Mesendoderm (in vitro differentiated cells): Measurements from ENCODE around the gene ZNF611.
"Not testable (repeated sequence)": the region's sequence is repeated elsewhere in the genome, so short reads cannot be mapped to it uniquely, and the experiment has no call there.

Experiments
- DNase-seq: peaks from one replicate; pipeline ENCODE4 v3.0.0; 2013
- H2AK5ac ChIP-seq: 2 replicates; pipeline ENCODE4 v1.6.1; 2013; ENCODE audit warnings: low read length, inconsistent platforms
- H2BK120ac ChIP-seq: 2 replicates; pipeline ENCODE4 v1.6.1; 2013; ENCODE audit warnings: low read depth, mild to moderate bottlenecking, low read length, moderate library complexity, mixed read lengths
- H2BK15ac ChIP-seq: replicated peaks from 2 replicates; pipeline ENCODE4 v1.6.1; 2013; ENCODE audit warnings: low read depth, mild to moderate bottlenecking, moderate library complexity
- H2BK5ac ChIP-seq: 2 replicates; pipeline ENCODE4 v1.6.1; 2013; ENCODE audit warnings: low read length, inconsistent platforms
- H3K18ac ChIP-seq: 2 replicates; pipeline ENCODE4 v1.6.1; 2013; ENCODE audit warnings: mild to moderate bottlenecking, low read length, mixed read lengths
- H3K23ac ChIP-seq: one replicate; pipeline ENCODE4 v1.6.1; 2013; ENCODE audit warnings: low read length
- H3K27ac ChIP-seq: 2 replicates; pipeline ENCODE4 v1.5.1; 2013; ENCODE audit warnings: low read depth, mild to moderate bottlenecking, inconsistent platforms, low read length, moderate library complexity
- H3K27me3 ChIP-seq: 2 replicates; pipeline ENCODE4 v1.6.1; 2013; ENCODE audit warnings: low read length, control low read depth, mild to moderate bottlenecking, inconsistent platforms; ENCODE audit not compliant: insufficient read depth, poor library complexity
- H3K36me3 ChIP-seq: 2 replicates; pipeline ENCODE4 v1.6.1; 2013; ENCODE audit warnings: low read length, inconsistent platforms; ENCODE audit not compliant: control insufficient read depth, insufficient read depth
- H3K4ac ChIP-seq: one replicate; pipeline ENCODE4 v1.6.1; 2013; ENCODE audit warnings: low read depth, mild to moderate bottlenecking, low read length, moderate library complexity
- H3K4me1 ChIP-seq: 2 replicates; pipeline ENCODE4 v1.6.1; 2013; ENCODE audit warnings: low read depth, low read length, inconsistent platforms; ENCODE audit not compliant: control insufficient read depth
- H3K4me2 ChIP-seq: 2 replicates; pipeline ENCODE4 v1.6.1; 2013; ENCODE audit warnings: low read length
- H3K4me3 ChIP-seq: 2 replicates; pipeline ENCODE4 v1.5.1; 2013; ENCODE audit warnings: mild to moderate bottlenecking, low read length
- H3K56ac ChIP-seq: one replicate; pipeline ENCODE4 v1.6.1; 2013; ENCODE audit warnings: low read length
- H3K79me1 ChIP-seq: 2 replicates; pipeline ENCODE4 v1.6.1; 2013; ENCODE audit warnings: low read length, inconsistent platforms
- H3K79me2 ChIP-seq: 2 replicates; pipeline ENCODE4 v1.6.1; 2013; ENCODE audit warnings: mild to moderate bottlenecking, low read length; ENCODE audit not compliant: control insufficient read depth, insufficient read depth
- H3K9ac ChIP-seq: 2 replicates; pipeline ENCODE4 v1.6.1; 2013; ENCODE audit warnings: low read length, inconsistent platforms
- H4K5ac ChIP-seq: one replicate; pipeline ENCODE4 v1.6.1; 2013; ENCODE audit warnings: low read length
- H4K8ac ChIP-seq: one replicate; pipeline ENCODE4 v1.6.1; 2013; ENCODE audit warnings: low read depth, mild to moderate bottlenecking, control low read depth, low read length, moderate library complexity
- WGBS: extraction: QIAGEN DNeasy Blood & Tissue Kit; methylation state at CpG from one replicate; pipeline ENCODE4 v1.1.7; 2013; ENCODE audit warnings: low lambda C conversion rate, missing lambda C conversion rate; ENCODE audit not compliant: insufficient coverage; ENCODE audit errors: extremely low coverage; 5-methylcytosine and 5-hydroxymethylcytosine counted together

Gene ZNF611

GRCh38 chr19:52703917-52704316 lies 30.9 kb downstream of the ZNF611 start:
- Histone ChIP-seq H3K4me2 (no peak overlapping the region), H2AK5ac (no peak overlapping the region), H3K4me3 (no peak overlapping the region), H2BK15ac (no peak overlapping the region), H3K4ac (no peak overlapping the region), H3K56ac (no peak overlapping the region), H3K27me3 (no peaks in the 10 kb centered on the region), H3K79me1 (no peaks in the 10 kb centered on the region), H3K36me3 (peaks cover 13% of the 10 kb centered on the region), H3K79me2 (no peaks in the 10 kb centered on the region), H4K8ac (no peak overlapping the region), H3K27ac (no peak overlapping the region), H4K5ac (no peak overlapping the region), H3K23ac (no peak overlapping the region), H3K18ac (no peak overlapping the region), H3K4me1 (no peaks in the 10 kb centered on the region), H2BK5ac (no peak overlapping the region), H2BK120ac (no peak overlapping the region), H3K9ac (no peak overlapping the region)
- DNase-seq, result no peak
- no CpG with 5 or more reads among the region's 4 CpGs for WGBS

- no CpG with 5 or more reads among the region's 7 CpGs for WGBS
Measured at GRCh38 chr19:52700673-52701072, 34.2 kb downstream of the ZNF611 start.

GRCh38 chr19:52699555-52699954 lies 35.3 kb downstream of the ZNF611 start:
- H3K4ac ChIP-seq, H3K23ac ChIP-seq, H3K4me2 ChIP-seq, H3K4me1 ChIP-seq, H3K4me3 ChIP-seq, H2BK15ac ChIP-seq, H2BK5ac ChIP-seq, H2BK120ac ChIP-seq, H4K8ac ChIP-seq, H3K27ac ChIP-seq, H3K9ac ChIP-seq, H2AK5ac ChIP-seq, H3K27me3 ChIP-seq, H4K5ac ChIP-seq, H3K79me2 ChIP-seq, H3K79me1 ChIP-seq, H3K18ac ChIP-seq, H3K36me3 ChIP-seq, DNase-seq, H3K56ac ChIP-seq: not testable (repeated sequence)
- no CpG with 5 or more reads among the region's 5 CpGs for WGBS

More at GRCh38 chr19:52700673-52701072, 34.2 kb downstream of the ZNF611 start:
- H3K4ac ChIP-seq, result no peak overlapping the region
- H3K4me2 ChIP-seq, result no peak overlapping the region
- no peak overlapping the region for H3K18ac ChIP-seq
- no peak overlapping the region for H3K23ac ChIP-seq
- H2BK5ac ChIP-seq, result no peak overlapping the region
- H3K4me1 ChIP-seq, result no peaks in the 10 kb centered on the region
- no peak overlapping the region for H2BK15ac ChIP-seq
- H3K27me3 ChIP-seq, result no peaks in the 10 kb centered on the region
- no peaks in the 10 kb centered on the region for H3K79me2 ChIP-seq
- no peak overlapping the region for H3K9ac ChIP-seq
- H4K8ac ChIP-seq, result no peak overlapping the region
- no peak overlapping the region for H2AK5ac ChIP-seq
- no peak overlapping the region for H2BK120ac ChIP-seq
- no peak overlapping the region for H3K56ac ChIP-seq
- H3K27ac ChIP-seq, result no peak overlapping the region
- no peak overlapping the region for H4K5ac ChIP-seq
- no peaks in the 10 kb centered on the region for H3K79me1 ChIP-seq
- DNase-seq, result no peak
- no peak overlapping the region for H3K4me3 ChIP-seq
- peaks cover 9% of the 10 kb centered on the region for H3K36me3 ChIP-seq

- no peak overlapping the region for H2BK120ac ChIP-seq
- no peak overlapping the region for H4K5ac ChIP-seq
- no peak overlapping the region for H3K4me2 ChIP-seq
- H3K4me1 ChIP-seq, result no peaks in the 10 kb centered on the region
- H3K4me3 ChIP-seq, result no peak overlapping the region
- no peaks in the 10 kb centered on the region for H3K79me1 ChIP-seq
- no peak overlapping the region for H2BK5ac ChIP-seq
- no peak overlapping the region for H3K56ac ChIP-seq
- no peaks in the 10 kb centered on the region for H3K27me3 ChIP-seq
- no peak overlapping the region for H4K8ac ChIP-seq
- no peak overlapping the region for H3K9ac ChIP-seq
- peak; percentile 67 for DNase-seq
- no peaks in the 10 kb centered on the region for H3K36me3 ChIP-seq
- H3K23ac ChIP-seq, result no peak overlapping the region
- H3K18ac ChIP-seq, result no peak overlapping the region
- no peaks in the 10 kb centered on the region for H3K79me2 ChIP-seq
- H2AK5ac ChIP-seq, result no peak overlapping the region
- no peak overlapping the region for H3K27ac ChIP-seq
- WGBS, result no CpG with 5 or more reads among the region's 1 CpG
- no peak overlapping the region for H2BK15ac ChIP-seq
- no peak overlapping the region for H3K4ac ChIP-seq
Measured at GRCh38 chr19:52695996-52696395, 38.8 kb downstream of the ZNF611 start.

GRCh38 chr19:52694921-52695320 lies 39.9 kb downstream of the ZNF611 start:
- Histone ChIP-seq H4K8ac (no peak overlapping the region), H3K18ac (no peak overlapping the region), H3K4ac (no peak overlapping the region), H2BK120ac (no peak overlapping the region), H3K23ac (no peak overlapping the region), H3K4me2 (no peak overlapping the region), H3K9ac (no peak overlapping the region), H3K4me3 (no peak overlapping the region), H3K27me3 (no peaks in the 10 kb centered on the region), H2BK5ac (no peak overlapping the region), H3K4me1 (no peaks in the 10 kb centered on the region), H3K56ac (no peak overlapping the region), H3K36me3 (no peaks in the 10 kb centered on the region), H3K27ac (no peak overlapping the region), H2AK5ac (no peak overlapping the region), H3K79me1 (no peaks in the 10 kb centered on the region), H2BK15ac (no peak overlapping the region), H3K79me2 (no peaks in the 10 kb centered on the region), H4K5ac (no peak overlapping the region)
- WGBS, result no CpG with 5 or more reads among the region's 11 CpGs
- DNase-seq, result no peak

GRCh38 chr19:52694281-52694680 lies 40.6 kb downstream of the ZNF611 start:
- H3K27ac ChIP-seq, H3K4ac ChIP-seq, H2BK15ac ChIP-seq, H3K79me2 ChIP-seq, H2BK5ac ChIP-seq, H4K5ac ChIP-seq, H2AK5ac ChIP-seq, H3K79me1 ChIP-seq, H3K4me2 ChIP-seq, H4K8ac ChIP-seq, H3K36me3 ChIP-seq, H3K27me3 ChIP-seq, H3K18ac ChIP-seq, H2BK120ac ChIP-seq, H3K23ac ChIP-seq, H3K4me3 ChIP-seq, H3K56ac ChIP-seq, H3K4me1 ChIP-seq, H3K9ac ChIP-seq: not testable (repeated sequence)
- no CpG with 5 or more reads among the region's 3 CpGs for WGBS
- peak; percentile 54 for DNase-seq
